Adrenal gland (tissue), 12 donors: Measurements from ENCODE around the gene GRB14. TPM values are rescaled to one million over a fixed set of nuclear protein-coding genes. Genes with fewer than 3 reads are reported as not detected.
A peak's percentile ranks its signal among the peaks of the same experiment; 100 is the strongest.

Source experiments
- DNase-seq, 7 donors: peaks; one replicate each; pipeline ENCODE4 v3.0.0-alpha.2; 2019 to 2020
- H3K27ac ChIP-seq, 5 donors: fragments of 200-600 bp; sonication (generic) in 4 of 5; 1 replicate in 3 of 5; 2 replicates in 2 of 5; pipeline versions ENCODE4 v1.5.1 to v1.8.0; 2016 to 2020; ENCODE audit warnings: mild to moderate bottlenecking in 1 of 5
- H3K27me3 ChIP-seq: fragments of 200-600 bp; 2 replicates; pipeline ENCODE4 v1.8.0; 2021
- H3K36me3 ChIP-seq, 2 donors: fragments of 200-600 bp; replicated peaks in 1 of 2; 1 replicate in 1 of 2; 2 replicates in 1 of 2; pipeline versions ENCODE4 v1.5.1 to v1.8.0; 2018 to 2022
- H3K4me1 ChIP-seq, 2 donors: fragments of 200-600 bp; replicated peaks in 1 of 2; 1 replicate in 1 of 2; 2 replicates in 1 of 2; pipeline versions ENCODE4 v1.5.1 to v1.8.0; 2018 to 2021
- H3K4me3 ChIP-seq, 4 donors: fragments of 200-600 bp; sonication (generic) in 3 of 4; one replicate each; pipeline ENCODE4 v1.5.1; 2016 to 2018
- H3K9me3 ChIP-seq, 3 donors: fragments of 200-600 bp; sonication (generic) in 1 of 3; replicated peaks in 1 of 3; 1 replicate in 2 of 3; 2 replicates in 1 of 3; pipeline versions ENCODE4 v1.5.1 to v1.8.0; 2016 to 2021
- POLR2A ChIP-seq, 2 donors: fragments of 450-650 bp; IDR thresholded peaks; one replicate each; pipeline ENCODE4 v1.6.1; 2017; ENCODE audit warnings: antibody characterized with exemption in 2 of 2, mild to moderate bottlenecking in 2 of 2, moderate library complexity in 1 of 2
- WGBS, 4 donors: extraction: QIAGEN DNeasy Blood & Tissue Kit in 2 of 4; methylation state at CpG; one replicate each; pipeline versions ENCODE4 v1.1.5 to v1.1.7; 2013 to 2017; 5-methylcytosine and 5-hydroxymethylcytosine counted together
- intact Hi-C, 2 donors: fragments of 100-400 bp; cut with DNase I; formaldehyde crosslinking; loops; one replicate each; pipeline versions ENCODE4 v1.14.1 to v1.15.0; 2022 to 2023
- polyA plus RNA-seq, 3 donors: library from polyadenylated mRNA; stranded (reverse); fragments of 200-250 nt in 2 of 3; fragments of 350-450 nt in 1 of 3; fragmentation: Illumina TruSeq in 1 of 3; extraction: RNeasy Lipid Tissue Mini Kit (QIAGEN cat#74804) in 1 of 3; gene quantifications; one replicate each; pipeline ENCODE4 v1.2.3, GENCODE V29; 2013 to 2014
- total RNA-seq, 9 donors: library from RNA; depleted of rRNA in 4 of 9; stranded (reverse); fragments of >200 nt in 4 of 9; fragments of 120-200 nt in 1 of 9; fragmentation: NEBNext Ultra II Directional in 1 of 9; extraction: Animal tissue kit (Norgen Biotek cat#: 25700) in 1 of 9; gene quantifications; one replicate each; pipeline versions ENCODE4 v1.1.0 to v1.2.4, GENCODE V29; 2013 to 2023
- TF ChIP-seq, protein P1 (sequence below), 6 experiments: fragments of 450-650 bp in 4 of 6; fragments of 200-600 bp in 2 of 6; sonication (generic) in 1 of 6; IDR thresholded peaks; 1 replicate in 5 of 6; 2 replicates in 1 of 6; pipeline versions ENCODE4 v1.5.1 to v1.8.0; 2016 to 2021; ENCODE audit warnings: antibody characterized with exemption in 6 of 6, mild to moderate bottlenecking in 2 of 6, moderate library complexity in 1 of 6
- donor health status: healthy with polysubstance abuse.
- donor health status: Bipolar disorder and iron deficiency.
- donor health status: DM: yes; HTN: yes; CAD: no.
- donor health status: DM: no; HTN: no; CAD: no.
- donor health status: DM: no; HTN: no; CAD: no.
- donor health status: DM: yes; HTN: yes; CAD: no.

The GRB14 gene
- total and polyA plus RNA-seq, 12 donors, result 4.8 to 280 (median 40.7) TPM

DNA sequence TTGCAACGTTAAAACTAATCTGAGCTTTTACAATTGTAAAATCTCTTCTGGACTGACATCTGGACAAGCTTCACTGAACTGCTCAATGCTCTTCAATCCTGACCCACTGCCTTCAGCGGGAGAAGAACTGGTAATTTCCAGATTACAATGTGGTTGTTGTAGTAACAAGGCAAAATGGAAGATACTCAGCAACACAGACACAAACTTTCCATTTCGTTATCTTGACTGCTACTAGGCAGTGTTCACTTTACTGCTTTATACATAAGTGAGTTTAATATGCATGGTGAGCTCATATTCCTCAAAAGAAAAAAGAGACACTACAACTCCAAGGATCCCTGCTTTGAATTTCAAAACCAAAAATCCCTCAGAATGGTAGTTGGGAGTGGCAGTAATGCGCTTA is 51.9 kb downstream of the GRB14 start:
- Histone ChIP-seq H3K4me3 (peak overlapping the region in 1 of 4 donors; percentile 16), H3K27ac (peak overlapping the region in 4 of 5 donors; percentile 8 to 42 (median 30)), H3K9me3 (no peaks in the 10 kb centered on the region), H3K4me1 (peaks cover 14 to 34% of the 10 kb centered on the region in 2 donors), H3K36me3 (no peaks in the 10 kb centered on the region), H3K27me3 (no peaks in the 10 kb centered on the region)
- intact Hi-C loops, result no loop called here
- DNase-seq, result no peak
- WGBS, 4 donors, result 44 to 55% (median 52%) methylated on average over 4 of the region's 4 CpGs
- TF ChIP-seq POLR2A (IDR thresholded peaks at IDR 0.05), result no peak
- TF ChIP-seq, protein P1, sequence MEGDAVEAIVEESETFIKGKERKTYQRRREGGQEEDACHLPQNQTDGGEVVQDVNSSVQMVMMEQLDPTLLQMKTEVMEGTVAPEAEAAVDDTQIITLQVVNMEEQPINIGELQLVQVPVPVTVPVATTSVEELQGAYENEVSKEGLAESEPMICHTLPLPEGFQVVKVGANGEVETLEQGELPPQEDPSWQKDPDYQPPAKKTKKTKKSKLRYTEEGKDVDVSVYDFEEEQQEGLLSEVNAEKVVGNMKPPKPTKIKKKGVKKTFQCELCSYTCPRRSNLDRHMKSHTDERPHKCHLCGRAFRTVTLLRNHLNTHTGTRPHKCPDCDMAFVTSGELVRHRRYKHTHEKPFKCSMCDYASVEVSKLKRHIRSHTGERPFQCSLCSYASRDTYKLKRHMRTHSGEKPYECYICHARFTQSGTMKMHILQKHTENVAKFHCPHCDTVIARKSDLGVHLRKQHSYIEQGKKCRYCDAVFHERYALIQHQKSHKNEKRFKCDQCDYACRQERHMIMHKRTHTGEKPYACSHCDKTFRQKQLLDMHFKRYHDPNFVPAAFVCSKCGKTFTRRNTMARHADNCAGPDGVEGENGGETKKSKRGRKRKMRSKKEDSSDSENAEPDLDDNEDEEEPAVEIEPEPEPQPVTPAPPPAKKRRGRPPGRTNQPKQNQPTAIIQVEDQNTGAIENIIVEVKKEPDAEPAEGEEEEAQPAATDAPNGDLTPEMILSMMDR (IDR thresholded peaks at IDR 0.05), result no peak

DNA sequence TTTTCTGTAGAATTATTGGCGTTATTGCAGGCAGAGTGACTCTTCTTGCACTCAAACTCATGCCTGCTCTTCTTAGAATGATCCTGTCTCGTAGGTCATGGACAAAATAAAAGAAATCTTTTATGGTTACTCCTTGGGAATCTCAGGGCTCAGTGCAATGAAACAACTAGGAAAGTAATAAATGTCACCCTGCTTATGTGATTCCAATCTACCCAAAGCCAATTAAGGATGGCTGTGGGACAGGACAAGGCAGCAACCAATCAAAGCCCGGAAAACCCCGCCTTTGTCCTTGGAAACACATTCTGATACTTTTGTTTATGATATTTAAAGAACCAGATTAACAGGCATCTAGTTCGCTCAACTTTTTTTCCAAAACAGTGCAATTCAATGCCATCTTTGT is 53.0 kb downstream of the GRB14 start:
- intact Hi-C loops, result no loop called here
- Histone ChIP-seq H3K4me1 (peaks cover 14 to 34% of the 10 kb centered on the region in 2 donors), H3K4me3 (peak overlapping the region in 3 of 4 donors; percentile 13 to 58 (median 23)), H3K27me3 (no peaks in the 10 kb centered on the region), H3K36me3 (no peaks in the 10 kb centered on the region), H3K27ac (peak overlapping the region in 3 of 5 donors; percentile 27 to 36 (median 33)), H3K9me3 (no peaks in the 10 kb centered on the region)
- DNase-seq, result peak in 6 of 7 donors; percentile 39 to 61 (median 50)
- TF ChIP-seq, protein P1 (IDR thresholded peaks at IDR 0.05), result no peak
- peak in 1 of 2 donors; percentile 68 for TF ChIP-seq POLR2A (IDR thresholded peaks at IDR 0.05)
- WGBS, 4 donors, result 42 to 53% (median 44%) methylated on average over 5 of the region's 5 CpGs

DNA sequence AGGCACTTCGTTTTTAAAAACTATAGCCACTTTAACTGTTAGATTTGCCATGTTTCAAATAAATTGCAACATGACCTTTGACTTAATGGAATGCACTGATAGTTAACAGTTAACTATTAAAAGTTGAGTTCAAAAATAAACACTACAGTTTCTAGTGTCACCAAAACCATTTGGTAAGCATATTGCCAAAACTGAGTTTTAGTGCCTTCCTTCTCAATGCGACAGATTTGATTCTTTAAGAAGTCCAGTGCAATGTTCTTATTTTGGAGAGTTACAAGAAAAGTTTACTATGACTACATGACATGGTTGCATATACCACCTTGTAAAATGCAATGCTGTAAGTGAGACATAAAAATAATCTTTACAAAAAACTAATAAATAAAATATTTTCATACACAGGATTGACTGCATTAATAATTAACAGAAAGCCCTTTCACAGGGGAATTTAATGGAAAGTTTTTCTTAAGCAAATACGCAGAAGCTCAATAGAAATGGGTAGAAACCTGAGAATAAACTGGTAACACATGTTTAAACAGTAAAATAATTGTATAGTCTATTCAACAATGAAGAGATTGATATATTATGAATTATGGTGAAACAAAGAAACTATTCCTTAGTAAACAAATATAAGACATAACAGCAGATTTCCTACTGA is 53.8 kb downstream of the GRB14 start:
- H3K9me3 ChIP-seq, result no peaks in the 10 kb centered on the region
- peak overlapping the region in 2 of 4 donors; percentile 23 to 58 for H3K4me3 ChIP-seq
- no peaks in the 10 kb centered on the region for H3K36me3 ChIP-seq
- intact Hi-C loops, result no loop called here
- peak overlapping the region in 3 of 5 donors; percentile 15 to 36 (median 33) for H3K27ac ChIP-seq
- DNase-seq, result no peak
- peaks cover 14 to 38% of the 10 kb centered on the region in 2 donors for H3K4me1 ChIP-seq
- TF ChIP-seq, protein P1 (IDR thresholded peaks at IDR 0.05), result no peak
- TF ChIP-seq POLR2A (IDR thresholded peaks at IDR 0.05), result no peak
- no peaks in the 10 kb centered on the region for H3K27me3 ChIP-seq
- 39 to 51% (median 42%) methylated on average over 3 of the region's 3 CpGs for WGBS, 4 donors

DNA sequence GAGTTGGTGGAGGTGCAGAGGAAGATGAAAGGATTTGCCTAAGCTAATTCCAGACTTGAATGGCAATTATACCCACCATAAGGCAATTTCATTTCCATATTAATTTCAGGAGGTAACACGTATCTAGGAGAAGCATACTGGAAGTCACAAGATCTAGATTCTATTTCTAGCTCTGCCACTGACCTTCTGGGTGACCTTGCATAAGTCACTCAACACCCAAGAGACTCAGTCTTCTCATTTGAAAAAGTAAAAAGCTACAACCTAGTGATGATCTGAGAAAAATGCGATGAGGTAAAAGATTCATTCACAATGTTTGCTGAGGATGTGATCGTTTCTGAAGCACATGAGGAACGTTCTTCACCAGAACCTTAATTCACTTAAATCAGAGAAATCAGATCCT is 55.9 kb downstream of the GRB14 start:
- intact Hi-C loops, result no loop called here

More for the DNA sequence above, 55.9 kb downstream of the GRB14 start:
- no peaks in the 10 kb centered on the region for H3K27me3 ChIP-seq
- TF ChIP-seq, protein P1 (IDR thresholded peaks at IDR 0.05), result no peak
- TF ChIP-seq POLR2A (IDR thresholded peaks at IDR 0.05), result peak in 1 of 2 donors; percentile 36
- peaks cover 22 to 41% of the 10 kb centered on the region in 2 donors for H3K4me1 ChIP-seq
- peak in 2 of 7 donors; percentile 22 to 28 for DNase-seq
- H3K9me3 ChIP-seq, result no peaks in the 10 kb centered on the region
- peaks cover 0 to 2% of the 10 kb centered on the region in 2 donors for H3K36me3 ChIP-seq
- 28 to 48% (median 41%) methylated on average over 4 of the region's 4 CpGs for WGBS, 4 donors
- H3K27ac ChIP-seq, result peak overlapping the region in 3 of 5 donors; percentile 27 to 65 (median 38)
- H3K4me3 ChIP-seq, result peak overlapping the region in 1 of 4 donors; percentile 58
